ENCODE measurements around the gene MMP21.

The MMP21 gene

DNA sequence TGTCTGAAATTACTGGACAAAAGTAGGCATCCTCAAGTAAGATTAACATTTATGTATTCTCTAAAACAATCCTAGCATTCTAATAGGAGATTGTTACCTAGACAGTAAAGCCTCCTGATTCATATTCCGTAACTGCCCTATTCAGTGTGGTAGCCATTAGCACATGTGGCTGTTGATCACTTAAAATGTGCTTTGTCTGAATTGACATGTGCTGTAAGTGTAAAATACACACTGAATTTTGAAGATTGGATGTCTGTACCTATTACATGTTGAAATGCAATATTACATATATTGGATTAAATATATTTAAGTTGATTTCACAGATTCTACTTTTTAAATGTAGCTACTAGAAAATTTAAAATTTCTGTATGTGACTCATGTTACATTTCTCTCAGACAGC, 41.5 kb downstream of the MMP21 start:
- no peak for TF ChIP-seq CTCF (IDR thresholded peaks at IDR 0.05)
- Histone ChIP-seq H3K4me1 (ENCODE audit: control insufficient read depth in 1 of 2, insufficient read depth in 1 of 2, low read depth in 1 of 2, low read length in 1 of 2) (no peaks in the 10 kb centered on the region), H3K36me3 (peaks cover 100% of the 10 kb centered on the region)

GRCh38 chr10:125727436-125727835, 48.2 kb downstream of the MMP21 start:
- H3K36me3 ChIP-seq = peaks cover 97% of the 10 kb centered on the region
- H3K27ac ChIP-seq = no peak overlapping the region

More for the DNA sequence above, 41.5 kb downstream of the MMP21 start:
- Histone ChIP-seq H3K27me3 (no peaks in the 10 kb centered on the region), H3K4me3 (ENCODE audit: low read depth in 1 of 2, low read length in 1 of 2) (no peak overlapping the region), H3K9me3 (no peaks in the 10 kb centered on the region), H3K27ac (no peak overlapping the region)

DNA sequence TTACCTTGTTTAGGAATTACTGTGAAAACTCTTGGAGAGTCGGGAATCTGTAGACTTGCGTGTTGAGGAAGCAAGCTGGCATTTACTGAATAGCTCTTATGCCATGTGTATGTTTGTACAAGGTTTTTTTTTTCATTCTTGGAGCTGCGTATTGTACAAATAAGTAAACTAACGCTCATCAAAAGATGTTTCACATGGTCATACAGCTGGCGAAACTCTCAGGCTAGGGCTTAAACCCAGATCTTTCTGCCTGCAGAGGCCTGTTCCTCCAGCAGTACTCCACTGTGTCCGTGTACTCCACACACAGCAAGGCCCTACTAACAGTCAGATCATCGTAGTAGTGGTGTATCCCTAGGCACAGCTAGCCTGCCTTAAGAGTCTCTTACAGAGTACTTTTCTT, 48.7 kb downstream of the MMP21 start:
- H3K9me3 ChIP-seq = no peaks in the 10 kb centered on the region
- no peaks in the 10 kb centered on the region for H3K4me1 ChIP-seq (ENCODE audit: control insufficient read depth in 1 of 2, insufficient read depth in 1 of 2, low read depth in 1 of 2, low read length in 1 of 2)
- H3K27ac ChIP-seq = no peak overlapping the region
- peaks cover 97% of the 10 kb centered on the region for H3K36me3 ChIP-seq
- no peak for TF ChIP-seq CTCF (IDR thresholded peaks at IDR 0.05)
- no peak overlapping the region for H3K4me3 ChIP-seq (ENCODE audit: low read depth in 1 of 2, low read length in 1 of 2)
- no peaks in the 10 kb centered on the region for H3K27me3 ChIP-seq

More at GRCh38 chr10:125727436-125727835, 48.2 kb downstream of the MMP21 start:
- H3K4me1 ChIP-seq (ENCODE audit: control insufficient read depth in 1 of 2, insufficient read depth in 1 of 2, low read depth in 1 of 2, low read length in 1 of 2) = no peaks in the 10 kb centered on the region
- H3K9me3 ChIP-seq = no peaks in the 10 kb centered on the region
- H3K27me3 ChIP-seq = no peaks in the 10 kb centered on the region
- TF ChIP-seq CTCF (IDR thresholded peaks at IDR 0.05) = no peak
- H3K4me3 ChIP-seq (ENCODE audit: low read depth in 1 of 2, low read length in 1 of 2) = no peak overlapping the region

DNA sequence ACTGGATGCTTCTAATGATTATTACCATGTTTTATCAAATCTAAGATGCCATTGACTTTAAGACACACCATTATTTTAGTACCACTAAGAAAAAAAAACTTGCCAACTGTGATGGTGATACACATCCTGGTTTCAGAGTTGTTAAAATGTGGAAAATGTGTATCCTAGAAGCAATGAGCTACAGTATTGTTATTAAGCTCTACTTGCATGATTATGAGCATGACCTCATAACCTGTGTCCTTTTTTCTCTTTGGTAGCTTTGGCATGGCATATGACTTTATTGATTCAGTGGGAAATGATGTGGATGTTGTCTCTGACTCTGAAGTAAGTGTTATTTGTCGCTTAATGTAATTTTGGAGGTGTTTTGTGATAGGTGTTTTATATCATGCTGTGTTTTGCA, 52.8 kb downstream of the MMP21 start:
- TF ChIP-seq CTCF (IDR thresholded peaks at IDR 0.05) = no peak
- peaks cover 65% of the 10 kb centered on the region for H3K36me3 ChIP-seq

DNA sequence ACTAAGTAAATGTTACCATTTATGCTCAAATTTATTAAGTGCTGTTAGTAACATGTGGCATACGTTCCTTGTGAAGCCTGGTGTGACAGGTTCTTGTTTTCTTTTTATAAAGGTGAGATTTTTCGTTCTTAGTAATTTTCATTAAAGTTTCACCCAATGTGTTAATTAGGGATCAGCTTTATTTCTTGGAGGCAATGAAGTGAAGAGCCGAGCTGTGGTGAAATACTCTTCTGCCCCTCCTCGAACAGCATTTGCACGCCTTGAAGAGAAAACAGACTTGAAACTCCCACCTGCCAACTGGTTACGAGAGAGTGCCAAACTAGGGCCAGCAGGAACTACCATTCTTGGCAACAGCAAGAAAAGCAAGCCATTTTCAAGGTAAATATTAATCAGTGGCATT, 54.6 kb downstream of the MMP21 start:
- Histone ChIP-seq H3K36me3 (peaks cover 47% of the 10 kb centered on the region), H3K4me1 (ENCODE audit: control insufficient read depth in 1 of 2, insufficient read depth in 1 of 2, low read depth in 1 of 2, low read length in 1 of 2) (peaks cover 15 to 19% of the 10 kb centered on the region in 2 experiments), H3K9me3 (no peaks in the 10 kb centered on the region), H3K4me3 (ENCODE audit: low read depth in 1 of 2, low read length in 1 of 2) (no peak overlapping the region), H3K27me3 (no peaks in the 10 kb centered on the region), H3K27ac (no peak overlapping the region)
- no peak for TF ChIP-seq CTCF (IDR thresholded peaks at IDR 0.05)

More for the DNA sequence above, 52.8 kb downstream of the MMP21 start:
- H3K27me3 ChIP-seq = no peaks in the 10 kb centered on the region
- no peak overlapping the region for H3K27ac ChIP-seq
- H3K9me3 ChIP-seq = no peaks in the 10 kb centered on the region
- H3K4me3 ChIP-seq (ENCODE audit: low read depth in 1 of 2, low read length in 1 of 2) = no peak overlapping the region
- H3K4me1 ChIP-seq (ENCODE audit: control insufficient read depth in 1 of 2, insufficient read depth in 1 of 2, low read depth in 1 of 2, low read length in 1 of 2) = peaks cover 15 to 19% of the 10 kb centered on the region in 2 experiments

GRCh38 chr10:125720002-125720382, 55.6 kb downstream of the MMP21 start:
- peak overlapping the region; percentile 83 for H3K27ac ChIP-seq
- no peaks in the 10 kb centered on the region for H3K27me3 ChIP-seq
- H3K9me3 ChIP-seq = no peaks in the 10 kb centered on the region
- TF ChIP-seq CTCF (IDR thresholded peaks at IDR 0.05) = no peak
- H3K36me3 ChIP-seq = peaks cover 37% of the 10 kb centered on the region
- H3K4me3 ChIP-seq (ENCODE audit: low read depth in 1 of 2, low read length in 1 of 2) = peak overlapping the region; percentile 86 to 97
- H3K4me1 ChIP-seq (ENCODE audit: control insufficient read depth in 1 of 2, insufficient read depth in 1 of 2, low read depth in 1 of 2, low read length in 1 of 2) = peaks cover 15 to 19% of the 10 kb centered on the region in 2 experiments
